Activated CD8-positive, alpha-beta memory T cell treated with anti-CD3 and anti-CD28 coated beads for 24 hours (primary cell): ENCODE results near the gene PARK7.

ENCODE experiments used
- DNase-seq: peaks from one replicate; pipeline ENCODE4 v3.0.0-alpha.2; 2020

The PARK7 gene

DNA sequence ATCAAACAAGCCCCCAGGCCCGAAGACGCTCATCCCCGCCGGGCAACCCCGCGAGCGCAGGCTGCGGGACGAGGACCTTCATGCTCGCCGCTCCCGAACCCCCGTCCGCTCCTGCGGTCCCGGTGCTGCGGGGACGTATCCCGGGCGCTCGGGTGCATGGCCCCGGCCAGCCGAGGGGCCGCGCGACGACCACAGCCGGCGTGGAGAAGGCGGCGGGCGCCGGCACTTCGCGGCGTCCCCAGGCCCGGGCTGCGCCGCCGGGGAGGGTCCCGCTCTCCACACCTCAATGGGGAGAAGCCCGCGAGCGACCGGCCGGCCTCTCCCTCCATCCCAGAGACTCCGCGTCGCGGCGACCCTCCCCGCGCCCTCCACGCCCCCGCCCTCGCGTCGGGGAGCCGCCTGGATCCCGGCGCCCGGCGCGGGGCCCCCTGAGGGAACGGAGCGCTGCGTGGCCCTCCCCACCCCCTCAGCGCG lies 64.2 kb downstream of the PARK7 start:
- DNase-seq, result no peak

DNA sequence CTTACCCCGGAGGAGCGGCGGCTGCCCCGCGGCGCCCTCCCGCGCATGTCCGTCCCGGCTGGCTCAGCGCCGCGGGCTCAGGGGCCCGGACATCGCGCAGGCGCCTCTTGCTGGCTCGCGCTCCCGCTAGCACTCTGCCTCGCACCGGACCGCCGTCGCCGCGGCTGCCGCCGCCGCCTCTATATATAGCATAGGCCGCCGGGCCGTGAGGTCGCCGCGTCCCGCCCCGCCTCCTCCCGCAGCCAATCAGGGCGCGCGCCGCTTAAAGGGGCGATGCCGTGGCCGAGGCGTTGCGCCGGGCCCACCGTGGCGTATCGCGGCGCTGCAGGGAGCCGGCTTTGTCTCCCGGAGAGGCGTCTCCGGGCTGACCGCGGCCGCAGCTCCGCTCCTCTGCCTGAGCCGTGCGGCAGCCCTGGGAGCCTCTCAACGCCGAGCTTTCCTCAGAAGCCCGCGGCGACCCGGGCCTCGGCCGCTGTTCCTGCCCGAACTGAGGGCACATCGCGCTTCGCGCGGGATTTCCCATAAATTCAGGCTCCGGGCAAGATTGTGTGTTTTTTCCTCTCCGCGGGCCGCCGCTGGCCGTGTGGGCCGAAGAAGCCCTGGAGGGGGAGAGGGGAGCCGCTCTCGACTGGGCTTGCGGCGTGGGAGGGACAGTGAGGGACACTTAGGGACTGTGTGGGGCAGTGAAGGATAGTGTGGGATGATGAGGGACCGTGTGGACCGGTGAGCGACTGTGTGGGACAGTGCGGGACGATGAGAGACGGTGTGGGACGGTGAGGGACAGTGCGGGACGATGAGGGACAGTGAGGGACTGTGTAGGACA lies 64.9 kb downstream of the PARK7 start, which contains the start of gene ERRFI1:
Gene ERRFI1, minus strand, starts transcription at position 157 of the 823 bp plus-strand sequence. CDS start 10,690 bp downstream, outside the sequence.
- peak; percentile 95 for DNase-seq

DNA sequence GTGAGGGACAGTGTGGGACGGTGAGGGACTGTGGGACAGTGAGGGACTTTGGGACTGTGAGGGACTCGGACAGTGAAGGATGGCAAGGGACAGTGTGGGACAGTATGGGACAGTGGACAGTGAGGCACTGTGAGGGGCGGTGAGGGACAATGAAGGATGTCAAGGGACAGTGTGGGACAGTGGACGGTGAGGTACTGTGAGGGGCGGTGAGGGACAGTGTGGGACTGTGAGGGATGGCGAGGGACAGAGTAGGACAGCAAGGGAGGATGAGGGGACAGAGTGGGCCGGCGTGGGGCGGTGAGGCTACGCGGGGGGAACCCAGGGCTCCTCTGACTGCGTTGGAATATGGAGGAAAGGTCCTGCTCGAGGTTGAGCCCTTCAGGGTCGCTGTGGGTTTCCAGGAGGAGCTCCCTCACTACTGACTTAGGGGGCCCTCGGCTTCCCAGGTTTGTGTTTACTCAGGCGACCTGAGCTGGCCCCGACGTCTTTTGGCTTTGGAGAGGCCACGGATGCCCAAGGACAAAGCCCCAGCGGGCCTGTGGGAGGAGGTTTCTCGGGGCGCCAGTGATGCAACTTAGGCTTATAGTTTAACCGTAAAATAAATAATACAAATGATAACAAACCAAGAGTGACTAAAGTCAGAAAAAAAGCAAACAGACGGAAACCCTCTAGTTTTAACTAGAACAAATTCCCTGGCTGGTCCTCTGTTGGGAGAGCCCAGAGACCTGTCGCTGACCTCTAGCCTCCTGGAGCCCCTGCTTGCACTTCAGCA lies 65.7 kb downstream of the PARK7 start:
- DNase-seq, result no peak

DNA sequence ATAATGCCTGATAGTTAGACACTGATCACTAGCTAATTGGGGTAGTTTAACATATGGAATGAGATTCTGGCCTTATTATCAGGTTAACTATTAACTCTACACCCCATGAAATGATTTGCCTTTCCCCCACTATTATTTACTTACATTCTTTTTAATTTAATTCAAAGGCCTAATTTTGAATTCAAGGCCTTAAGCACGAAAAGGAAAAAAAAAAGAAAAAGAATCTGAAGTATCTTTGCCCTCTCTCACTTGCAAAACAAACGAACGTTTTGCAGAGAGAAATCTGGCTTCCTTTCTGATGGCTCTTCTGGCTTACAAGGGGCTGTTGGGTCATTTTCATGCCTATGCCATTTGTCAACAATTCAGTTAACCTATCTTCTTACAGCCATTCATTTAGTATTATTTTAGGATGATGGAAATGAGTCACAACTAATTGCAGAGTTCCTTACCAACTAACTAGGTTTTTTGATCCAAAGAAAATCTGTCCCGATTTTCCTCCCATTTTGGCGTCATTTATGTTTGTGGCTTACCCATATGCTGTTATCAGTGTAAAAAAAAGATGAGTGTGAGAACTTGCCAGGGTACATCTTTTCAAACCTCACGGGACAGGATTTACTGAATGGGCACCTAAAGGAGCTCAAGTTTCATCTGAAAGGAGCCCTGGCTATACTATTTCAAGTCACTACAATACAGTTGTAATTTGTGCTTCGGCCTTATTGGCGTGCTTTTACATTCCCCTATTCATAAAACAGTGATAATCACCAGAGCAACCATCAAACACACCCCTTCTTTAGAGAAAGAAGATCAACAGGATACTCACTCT lies 66.4 kb downstream of the PARK7 start:
- DNase-seq, result no peak

DNA sequence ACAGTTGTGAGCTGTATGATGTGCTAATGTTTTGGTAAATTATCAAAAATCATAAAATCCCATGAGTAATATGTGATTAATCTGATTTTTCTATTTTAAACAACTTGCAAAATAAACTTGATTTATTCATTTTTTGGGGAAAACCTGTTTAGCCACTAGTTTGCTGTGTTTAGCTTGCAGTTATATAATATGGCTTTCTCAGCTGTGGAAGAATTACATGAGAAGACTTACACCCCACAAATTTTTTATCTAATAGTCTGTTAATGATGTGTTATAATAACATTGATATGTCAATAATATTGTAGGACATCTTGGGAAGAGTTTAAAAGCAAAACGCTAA lies 67.0 kb downstream of the PARK7 start:
- DNase-seq, result no peak

DNA sequence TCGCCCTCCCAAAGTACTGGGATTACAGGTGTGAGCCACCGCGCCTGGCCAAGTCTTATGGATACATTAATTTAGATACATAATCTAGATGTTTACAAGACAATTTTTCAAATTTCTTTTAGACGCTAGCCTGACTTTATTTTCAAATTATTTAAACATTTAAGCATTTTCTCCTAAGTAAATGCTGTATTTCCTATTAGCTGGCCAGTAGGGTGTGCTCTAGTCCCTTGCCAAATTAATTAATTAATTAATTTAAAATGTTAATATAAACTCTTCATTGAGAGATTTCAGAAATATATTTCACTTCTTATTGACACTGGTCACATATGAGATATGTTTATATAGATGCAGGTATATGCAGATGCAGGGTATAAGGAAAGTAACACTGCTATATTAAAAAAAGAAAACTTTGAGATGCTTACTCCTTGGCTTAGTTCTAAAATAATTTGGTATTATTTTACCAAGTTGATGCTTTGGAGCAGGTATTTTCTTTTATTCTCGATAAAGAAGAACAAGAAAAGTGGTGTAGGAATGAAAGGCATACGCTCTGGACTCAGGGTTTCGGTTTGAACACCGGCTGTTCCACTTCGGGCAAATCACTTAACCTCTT lies 69.8 kb downstream of the PARK7 start:
- no peak for DNase-seq

DNA sequence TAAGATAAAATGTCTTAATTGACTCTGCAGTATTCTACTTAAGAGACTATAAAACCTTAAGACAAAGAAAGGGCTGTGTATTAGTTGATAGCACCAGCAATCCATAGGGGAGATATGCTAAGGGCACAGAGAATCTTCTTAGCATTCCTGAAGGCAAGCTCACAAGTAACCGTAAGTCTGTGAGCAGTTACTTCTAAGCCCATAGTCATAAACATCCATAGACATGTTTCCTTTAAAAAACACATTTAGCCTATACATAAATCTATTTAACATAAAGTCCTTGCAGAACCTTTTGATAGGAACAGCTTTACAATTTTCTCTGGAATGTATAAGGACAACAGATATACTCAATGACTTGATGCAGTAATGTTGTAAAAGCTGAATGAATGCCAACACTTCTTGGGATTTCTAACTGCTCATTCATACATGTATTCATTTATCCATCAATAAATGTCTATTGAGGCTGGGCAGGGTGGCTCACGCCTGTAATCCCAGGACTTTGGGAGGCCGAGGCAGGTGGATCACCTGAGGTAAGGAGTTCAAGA lies 70.9 kb downstream of the PARK7 start:
- DNase-seq, result no peak

DNA sequence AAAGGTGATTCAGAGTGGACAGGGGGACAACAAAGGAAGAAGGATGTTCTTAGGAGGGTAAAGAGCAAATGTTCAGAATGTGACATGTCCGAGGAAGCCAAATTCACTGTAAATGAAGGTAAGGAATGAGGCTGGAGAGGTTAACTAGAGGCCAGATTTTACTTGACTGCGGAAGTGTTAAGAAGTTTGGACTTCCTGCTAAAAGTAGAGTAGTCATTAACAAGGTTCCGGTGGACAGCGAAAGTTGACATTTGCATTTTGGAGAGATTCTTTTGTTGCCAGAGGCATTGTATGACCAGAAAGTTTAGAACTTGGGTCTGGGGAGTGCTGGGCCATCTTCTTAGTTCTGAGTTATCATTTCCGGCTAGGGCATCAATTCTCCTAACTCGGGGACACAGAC lies 71.8 kb downstream of the PARK7 start:
- DNase-seq, result no peak
